IMR-90 (cell line): Measurements from ENCODE around the gene OTOL1.

Experiments used
- BHLHE40 ChIP-seq: fragments of 150-350 bp; IDR thresholded peaks from 2 replicates; pipeline ENCODE4 v1.6.1; 2016; ENCODE audit warnings: mild to moderate bottlenecking, low read depth, low read length
- CEBPB ChIP-seq: IDR thresholded peaks from 2 replicates; pipeline ENCODE4 v1.6.1; 2012; ENCODE audit warnings: low read depth, low read length, improper control_type of control experiment
- CTCF ChIP-seq: conservative IDR thresholded peaks from 2 replicates; pipeline ENCODE4 v1.5.1; 2012; ENCODE audit warnings: mild to moderate bottlenecking, low read depth, low read length, improper control_type of control experiment
- ELK1 ChIP-seq: fragments of 150-350 bp; IDR thresholded peaks from 2 replicates; pipeline ENCODE4 v1.6.1; 2016; ENCODE audit warnings: low read depth, mild to moderate bottlenecking, low read length, moderate library complexity, borderline replicate concordance
- FOS ChIP-seq: fragments of 150-350 bp; IDR thresholded peaks from 2 replicates; pipeline ENCODE4 v1.6.1; 2016; ENCODE audit warnings: low read depth, low read length
- MAFK ChIP-seq: IDR thresholded peaks from 2 replicates; pipeline ENCODE4 v1.6.1; 2012; ENCODE audit warnings: low read depth, low read length, improper control_type of control experiment
- MAZ ChIP-seq: IDR thresholded peaks from 2 replicates; pipeline ENCODE4 v1.6.1; 2012; ENCODE audit warnings: low read depth, mild to moderate bottlenecking, low read length, improper control_type of control experiment, moderate library complexity, borderline replicate concordance
- POLR2A ChIP-seq: IDR thresholded peaks from 2 replicates; pipeline ENCODE4 v1.6.1; 2012; ENCODE audit warnings: mild to moderate bottlenecking, low read depth, low read length
- RAD21 ChIP-seq: IDR thresholded peaks from 2 replicates; pipeline ENCODE4 v1.6.1; 2012; ENCODE audit warnings: low read length, improper control_type of control experiment
- RFX5 ChIP-seq: IDR thresholded peaks from 2 replicates; pipeline ENCODE4 v1.8.0; 2012; ENCODE audit warnings: low read depth, mild to moderate bottlenecking, low read length, moderate library complexity
- SMC3 ChIP-seq: fragments of 150-350 bp; IDR thresholded peaks from 2 replicates; pipeline ENCODE4 v1.6.1; 2016; ENCODE audit warnings: low read depth, mild to moderate bottlenecking, antibody characterized with exemption, low read length, moderate library complexity
- USF2 ChIP-seq: fragments of 150-350 bp; IDR thresholded peaks from 2 replicates; pipeline ENCODE4 v1.6.1; 2017; ENCODE audit warnings: mild to moderate bottlenecking, antibody characterized with exemption, low read length, low read depth

GRCh38 chr3:161455962-161456361 lies 40.6 kb upstream of the OTOL1 start:
- TF ChIP-seq POLR2A (no peak), CTCF (no peak), RFX5 (no peak), SMC3 (no peak), MAZ (no peak), FOS (no peak), ELK1 (no peak), RAD21 (no peak), USF2 (no peak), BHLHE40 (no peak), MAFK (no peak), CEBPB (no peak)
